Activated gamma-delta T cell treated with Interleukin-2 at 50 U/mL for 16 hours (primary cell): ENCODE data around the gene SLC48A1.
A peak's percentile ranks its signal among the peaks of the same experiment; 100 is the strongest.

Source experiments
- DNase-seq: peaks from one replicate; pipeline ENCODE4 v3.0.0-alpha.2; 2020

SLC48A1 gene

DNA sequence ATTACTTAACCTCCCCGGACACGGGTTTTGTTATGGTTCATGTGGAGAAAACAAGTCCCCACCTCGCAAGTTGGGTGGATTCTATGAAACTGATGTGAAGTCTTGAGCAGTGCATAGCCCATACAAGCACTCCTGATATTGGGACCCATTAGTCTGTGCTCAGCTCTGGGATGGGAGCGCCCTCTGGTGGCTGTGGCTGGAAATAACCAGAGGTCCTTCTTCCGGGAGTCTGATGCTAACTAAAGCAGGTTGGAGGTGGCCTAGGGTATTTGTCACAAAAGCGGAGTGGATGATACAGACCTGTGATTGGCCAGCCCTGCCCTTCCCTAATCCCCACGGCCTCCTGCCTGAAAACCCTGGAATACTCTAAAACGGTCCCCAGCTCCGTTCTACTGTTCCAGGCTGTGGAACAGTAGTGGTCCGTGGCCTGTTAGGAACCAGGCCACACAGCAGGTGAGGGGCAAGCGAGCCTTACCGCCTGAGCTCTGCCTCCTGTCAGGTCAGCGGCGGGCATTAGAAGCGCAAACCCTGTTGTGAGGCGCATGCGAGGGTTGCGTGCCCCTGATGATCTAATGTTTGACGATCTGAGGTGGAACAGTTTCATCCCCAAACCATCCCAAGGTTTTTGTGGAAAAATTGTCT is 6.4 kb downstream of the SLC48A1 start:
- DNase-seq = peak; percentile 95

DNA sequence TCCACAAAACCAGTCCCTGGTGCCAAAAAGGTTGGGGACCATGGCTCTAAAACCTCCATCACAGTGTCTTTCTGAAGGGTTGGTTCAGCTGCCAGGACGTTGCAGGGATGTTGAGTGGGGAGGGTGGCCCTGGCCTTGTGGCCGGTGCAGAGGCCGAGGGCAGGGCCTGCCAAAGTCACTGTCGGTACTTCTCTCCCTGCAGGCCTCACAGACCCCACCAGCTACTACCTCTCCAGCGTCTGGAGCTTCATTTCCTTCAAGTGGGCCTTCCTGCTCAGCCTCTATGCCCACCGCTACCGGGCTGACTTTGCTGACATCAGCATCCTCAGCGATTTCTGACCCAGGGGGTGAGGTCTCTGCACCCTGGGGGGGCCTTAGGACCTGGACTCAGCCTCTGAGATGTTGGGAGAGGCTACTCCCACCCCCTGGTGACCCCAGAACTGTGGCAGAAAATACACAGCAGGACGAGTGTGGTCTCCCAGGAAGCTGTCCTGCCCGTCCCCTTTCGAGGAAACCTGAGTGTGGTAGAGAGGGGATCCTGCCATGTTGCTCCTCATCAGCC is 7.0 kb downstream of the SLC48A1 start:
- DNase-seq = no peak

GRCh38 chr12:47781479-47782371 is 8.7 kb downstream of the SLC48A1 start:
- no peak for DNase-seq

GRCh38 chr12:47782372-47782770 is 9.3 kb downstream of the SLC48A1 start:
- no peak for DNase-seq

GRCh38 chr12:47783024-47783755 is 10.2 kb downstream of the SLC48A1 start:
- no peak for DNase-seq

- no peak for DNase-seq
Observed at GRCh38 chr12:47783821-47784819, 11.1 kb downstream of the SLC48A1 start.

DNA sequence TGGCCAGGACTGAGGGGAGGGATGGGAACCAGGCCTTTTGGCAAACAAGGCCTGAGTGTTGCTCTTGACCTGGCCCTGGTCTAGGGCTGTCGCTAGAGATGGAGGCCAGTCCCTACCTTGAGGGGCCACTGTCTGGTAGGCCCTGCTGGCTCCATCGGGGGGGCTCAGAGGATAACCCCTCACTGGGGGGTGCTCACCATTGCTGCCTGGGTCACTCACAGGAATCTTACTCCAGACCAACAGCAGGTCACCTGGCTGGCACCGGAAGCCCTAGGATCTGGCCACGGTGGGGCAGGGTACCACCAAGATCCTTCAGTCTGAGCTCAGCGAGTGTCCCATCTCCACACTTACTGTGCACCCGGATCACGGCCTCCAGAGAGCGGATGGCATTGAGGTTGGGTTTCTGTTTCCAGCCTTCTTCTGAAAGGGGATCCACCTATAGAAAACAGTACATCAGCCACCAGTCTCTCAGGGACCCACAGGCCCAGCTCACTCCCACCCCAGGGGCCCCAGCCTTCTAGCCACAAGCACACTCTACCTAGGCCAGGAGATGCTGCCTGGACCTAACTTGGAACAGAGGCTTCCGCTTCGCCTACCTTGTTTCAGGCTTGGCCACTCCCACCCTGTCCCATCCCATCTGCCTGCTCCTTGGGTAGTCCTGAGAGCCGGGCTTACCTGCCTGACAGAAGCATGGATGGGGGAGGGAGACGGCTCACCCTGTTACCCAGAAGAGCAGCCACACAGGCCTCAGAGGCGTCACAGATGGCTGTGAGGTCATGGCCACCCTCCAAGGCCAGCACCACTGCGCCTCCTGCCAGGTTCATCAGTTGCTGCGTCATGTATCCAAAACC is 12.2 kb downstream of the SLC48A1 start:
- no peak for DNase-seq

- no peak for DNase-seq
Observed at GRCh38 chr12:47785887-47786661, 13.0 kb downstream of the SLC48A1 start.

DNA sequence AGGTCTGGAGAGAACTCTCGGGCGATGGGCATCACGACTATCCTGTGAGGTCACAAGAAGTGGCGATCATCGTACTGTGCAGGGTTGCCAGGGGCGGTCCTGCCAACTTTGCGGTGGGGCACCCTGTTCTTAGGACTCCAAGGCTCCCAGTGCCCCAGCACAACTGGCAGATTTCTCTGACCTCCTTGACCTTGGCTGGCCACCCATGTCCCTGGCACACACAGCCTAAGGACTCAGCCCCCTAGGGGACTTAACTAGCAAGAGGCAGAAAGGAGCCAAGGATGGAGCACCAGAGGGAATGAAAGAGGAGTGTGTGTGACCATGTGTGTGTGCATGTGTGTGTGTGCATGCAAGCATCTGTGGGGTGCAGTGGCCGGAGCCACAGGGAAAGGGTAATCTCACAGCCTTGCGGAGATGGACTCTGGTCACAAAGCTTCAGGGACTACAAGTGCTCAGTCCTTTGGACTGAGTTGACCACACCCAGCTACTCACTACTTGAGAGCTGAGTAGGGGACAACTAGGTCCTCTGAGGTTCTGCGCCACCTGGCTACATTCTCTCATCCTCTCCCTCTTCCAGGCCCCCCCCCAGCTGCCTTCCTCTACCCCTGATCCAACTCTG is 13.7 kb downstream of the SLC48A1 start:
- DNase-seq = no peak

- DNase-seq = no peak
Observed at GRCh38 chr12:47787596-47788319, 14.7 kb downstream of the SLC48A1 start.

DNA sequence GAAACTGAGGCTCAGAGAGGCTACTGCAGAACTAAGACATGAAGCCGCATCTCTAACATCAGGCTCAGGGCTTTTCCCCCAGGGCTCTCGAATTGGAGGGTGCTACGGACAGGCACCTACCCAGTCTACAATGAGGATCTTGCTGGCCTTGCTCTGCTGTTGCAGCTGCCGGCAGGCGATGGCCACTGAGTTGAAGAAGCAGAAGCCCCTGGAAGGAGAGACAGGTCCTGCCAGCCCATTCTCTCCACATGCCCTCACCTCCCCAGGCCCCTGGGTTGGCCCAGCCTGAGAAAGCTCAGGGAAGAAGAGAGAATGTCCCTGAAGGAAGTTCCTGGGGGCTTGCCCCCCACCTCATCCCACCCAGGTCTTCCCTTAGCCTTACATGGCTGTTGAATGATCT is 16.1 kb downstream of the SLC48A1 start:
- no peak for DNase-seq

DNA sequence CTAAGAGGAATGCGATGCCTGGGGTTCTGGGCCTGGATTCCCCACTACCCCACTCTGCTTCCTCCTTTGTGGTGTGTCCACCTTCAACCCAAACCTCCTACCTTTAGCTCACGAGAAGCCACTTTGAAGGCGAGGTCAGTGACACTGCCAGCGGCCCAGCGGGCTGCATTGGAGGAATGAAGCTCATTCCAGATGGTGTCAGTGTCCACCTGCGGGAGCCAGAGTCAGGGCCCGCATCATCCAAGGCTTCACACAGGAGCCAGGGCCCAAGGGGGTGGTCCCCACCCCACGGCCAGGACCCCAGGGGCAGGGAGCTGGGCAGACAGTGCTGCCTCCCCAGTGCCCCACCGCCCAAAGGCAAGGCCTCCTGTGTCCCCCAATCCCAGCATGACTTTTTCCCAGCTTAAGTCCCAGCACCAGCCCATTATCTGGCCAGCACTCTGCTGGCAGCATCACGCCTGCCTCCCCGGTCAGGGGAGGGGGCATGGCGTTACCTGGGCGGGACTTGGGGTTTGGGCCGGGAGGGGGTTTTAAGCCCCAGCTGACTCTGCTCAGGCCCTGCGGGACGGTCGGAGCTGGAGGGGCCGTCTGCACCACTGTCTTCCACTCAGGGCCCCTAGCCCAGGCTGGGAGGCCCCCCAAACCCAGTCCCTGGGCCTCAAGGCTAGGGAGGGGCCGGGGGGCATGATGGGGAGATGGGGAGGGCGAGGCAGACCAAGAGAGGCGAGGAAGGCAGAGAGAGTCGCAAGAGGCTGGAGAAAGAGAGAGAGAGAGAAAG is 16.9 kb downstream of the SLC48A1 start:
- DNase-seq = no peak

GRCh38 chr12:47790676-47791350 is 17.8 kb downstream of the SLC48A1 start:
- no peak for DNase-seq

GRCh38 chr12:47791351-47791746 is 18.3 kb downstream of the SLC48A1 start:
- DNase-seq = no peak

- DNase-seq = no peak
Observed at GRCh38 chr12:47791874-47792273, 18.8 kb downstream of the SLC48A1 start.

DNA sequence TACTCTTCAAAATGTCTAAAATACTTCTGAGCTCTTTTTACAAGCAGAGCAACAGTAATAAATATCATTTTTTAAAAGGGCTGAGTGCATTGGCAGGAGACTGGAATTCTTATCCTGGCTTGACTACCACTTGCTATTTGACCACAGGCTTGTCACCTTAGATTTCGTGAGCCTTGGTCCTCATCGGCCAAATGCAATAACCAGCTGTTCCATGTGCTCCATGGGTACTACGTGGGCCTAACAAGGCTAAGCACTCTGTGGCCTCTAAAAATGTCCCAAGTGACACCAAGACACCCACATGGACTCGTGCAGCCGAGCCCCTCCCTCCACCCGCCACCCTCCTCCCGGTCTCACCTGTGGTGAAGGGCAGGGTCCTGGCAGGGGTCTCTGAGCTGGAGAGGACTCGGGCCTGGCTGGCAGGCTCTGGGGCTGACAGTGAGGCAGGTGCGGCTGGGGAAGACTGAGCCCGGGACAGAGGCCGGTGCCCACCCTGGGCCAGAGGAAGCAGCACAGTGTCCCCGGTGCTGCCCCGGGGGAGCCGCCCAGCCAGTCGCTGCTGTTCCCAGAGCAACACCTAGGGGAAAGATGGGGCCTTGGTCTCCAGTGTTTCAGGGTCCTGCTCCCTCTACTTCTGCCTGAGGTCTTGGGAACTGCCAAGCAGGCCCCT is 20.1 kb downstream of the SLC48A1 start:
- no peak for DNase-seq

DNA sequence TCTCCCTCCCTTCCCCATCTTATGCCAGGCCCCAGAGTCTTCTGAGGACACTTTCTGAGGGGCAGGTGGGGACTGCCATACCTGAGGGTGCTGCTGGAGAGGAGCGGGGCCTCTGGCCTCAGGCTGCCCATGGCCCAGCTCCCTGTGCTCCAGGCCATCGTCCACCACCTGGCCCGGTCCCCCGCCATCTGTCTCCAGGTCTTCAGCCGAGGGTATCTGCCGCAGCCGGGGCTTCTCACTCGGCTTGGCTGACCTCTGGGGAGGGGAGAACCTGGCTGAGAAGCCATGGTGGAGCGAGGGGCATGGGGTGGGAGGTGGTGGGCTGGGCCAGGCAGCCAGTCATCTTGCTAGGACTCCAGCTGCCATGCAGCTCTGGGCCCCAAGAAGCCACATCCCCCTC is 21.6 kb downstream of the SLC48A1 start:
- no peak for DNase-seq
